CD4-positive, alpha-beta T cell treated with Interleukin-12 subunit alpha and Interleukin-12 subunit beta, for 1 hour (primary cell): ENCODE results near the gene PGM2L1.
"Not testable (repeated sequence)": the region's sequence is repeated elsewhere in the genome, so short reads cannot be mapped to it uniquely, and the experiment has no call there.

Experiments used
- DNase-seq: peaks from one replicate; pipeline ENCODE4 v3.0.0-alpha.2; 2020

The PGM2L1 gene

GRCh38 chr11:74397501-74398243 lies 561 bp downstream of the PGM2L1 start:
- peak; percentile 64 for DNase-seq

GRCh38 chr11:74392256-74392655 lies 6.0 kb downstream of the PGM2L1 start:
- DNase-seq: no peak

DNA sequence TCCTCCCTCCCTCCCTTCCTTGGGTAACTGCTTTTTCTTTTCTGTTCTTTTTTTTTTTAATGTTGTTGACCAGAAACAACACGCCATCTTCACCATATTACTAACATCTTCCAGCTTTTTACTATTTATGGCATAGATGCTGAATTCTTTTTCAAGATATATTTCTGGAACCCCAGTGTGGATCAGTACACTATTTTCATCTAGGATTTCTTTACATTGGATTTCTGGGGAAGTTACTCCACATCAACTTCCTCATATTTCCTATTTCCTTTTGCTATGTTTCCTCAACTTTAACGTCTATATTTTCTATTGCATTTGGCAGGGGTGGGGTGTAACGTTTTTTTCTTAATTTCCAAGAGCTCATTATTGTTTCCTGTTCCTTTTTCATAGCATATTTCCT lies 7.0 kb downstream of the PGM2L1 start:
- DNase-seq: no peak

DNA sequence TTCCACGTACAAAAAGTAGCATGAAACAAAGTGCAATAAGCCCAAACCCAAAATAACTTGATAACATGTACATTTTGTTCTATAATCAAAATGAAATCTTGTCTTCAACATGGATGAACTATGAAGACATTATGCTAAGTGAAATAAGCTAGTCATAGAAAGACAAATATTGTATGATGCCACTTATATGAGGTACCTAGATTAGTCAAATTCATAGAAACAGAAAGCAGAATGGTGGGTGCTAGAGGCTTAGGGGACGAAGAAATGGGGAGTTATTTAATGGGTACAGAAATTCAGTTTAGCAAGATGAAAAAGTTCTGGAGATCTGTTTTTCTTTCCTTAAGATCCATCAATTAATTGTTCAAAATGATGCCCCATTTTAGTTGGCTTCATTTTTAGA lies 7.5 kb downstream of the PGM2L1 start:
- no peak for DNase-seq

GRCh38 chr11:74388678-74389327 lies 9.4 kb downstream of the PGM2L1 start:
- DNase-seq: peak; percentile 77

GRCh38 chr11:74384641-74385040 lies 13.6 kb downstream of the PGM2L1 start:
- no peak for DNase-seq

DNA sequence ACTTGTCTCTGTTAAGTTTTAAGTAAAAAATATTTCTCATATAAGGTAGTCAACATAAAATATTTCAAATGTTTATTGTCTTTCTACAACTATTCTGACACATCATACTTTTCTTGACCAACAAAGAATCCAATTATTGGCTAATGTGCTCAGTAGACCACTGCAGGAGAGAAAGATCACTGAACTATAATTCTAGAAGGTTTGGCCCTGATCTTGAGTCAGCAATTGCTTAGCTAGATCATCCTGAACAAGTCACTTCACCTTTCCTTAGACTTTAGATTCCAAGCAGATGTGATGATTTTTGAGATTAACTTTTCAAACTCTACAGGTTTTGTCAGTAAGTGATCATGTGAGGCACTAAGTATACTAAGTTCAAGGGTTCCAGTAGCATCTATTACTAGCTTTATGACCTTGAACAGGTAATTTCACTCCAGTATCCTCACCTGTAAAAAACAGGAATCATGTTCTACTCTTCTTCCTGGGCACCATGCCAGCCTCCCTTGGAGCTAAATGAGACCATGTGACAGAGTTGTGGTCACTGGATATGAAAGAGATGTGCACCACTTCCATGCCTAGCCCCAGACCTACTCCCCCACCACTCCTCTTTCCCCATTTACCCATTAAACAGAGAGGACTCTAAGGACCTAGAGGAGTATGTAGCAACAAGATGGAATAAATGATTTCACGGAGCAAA lies 17.3 kb downstream of the PGM2L1 start:
- no peak for DNase-seq

GRCh38 chr11:74377689-74378088 lies 20.5 kb downstream of the PGM2L1 start:
- no peak for DNase-seq

- DNase-seq: no peak
Observed at GRCh38 chr11:74373382-74373781, 24.9 kb downstream of the PGM2L1 start.

DNA sequence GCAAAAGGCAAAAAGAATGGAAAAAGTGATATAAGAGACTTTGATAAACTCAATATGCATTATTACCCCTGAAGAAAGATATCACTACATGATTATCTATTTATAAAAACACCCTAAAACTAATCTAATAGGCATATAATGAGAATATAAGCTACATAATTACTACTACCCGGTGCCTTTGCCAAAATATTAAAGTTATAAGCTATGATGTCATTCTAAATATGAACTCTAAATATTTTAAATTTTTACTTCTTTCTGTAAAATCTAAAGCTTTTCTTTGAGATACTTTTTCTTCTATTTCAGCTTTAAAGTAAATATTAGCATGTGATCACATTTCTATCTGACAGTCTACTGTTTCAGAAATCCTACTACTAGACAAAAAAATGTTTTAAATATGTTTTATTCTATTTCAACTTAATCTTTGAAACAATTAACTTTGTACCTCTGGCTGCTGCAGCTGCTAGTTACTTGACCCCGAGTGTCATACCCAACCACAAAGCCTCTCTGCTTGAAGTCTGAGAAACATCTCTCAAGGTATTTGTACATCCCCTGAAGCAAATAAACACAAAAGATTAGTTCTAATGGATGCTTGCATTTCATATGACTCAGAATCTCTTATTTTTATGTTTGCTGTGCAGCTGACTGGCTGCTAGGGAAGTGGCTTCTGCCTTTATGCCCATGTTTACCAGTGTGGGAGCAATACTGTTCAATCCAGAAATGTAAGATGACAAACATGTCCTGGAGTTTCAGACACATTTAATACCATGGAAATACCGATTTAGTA lies 26.8 kb downstream of the PGM2L1 start:
- no peak for DNase-seq

- no peak for DNase-seq
Observed at GRCh38 chr11:74370123-74370522, 28.1 kb downstream of the PGM2L1 start.

DNA sequence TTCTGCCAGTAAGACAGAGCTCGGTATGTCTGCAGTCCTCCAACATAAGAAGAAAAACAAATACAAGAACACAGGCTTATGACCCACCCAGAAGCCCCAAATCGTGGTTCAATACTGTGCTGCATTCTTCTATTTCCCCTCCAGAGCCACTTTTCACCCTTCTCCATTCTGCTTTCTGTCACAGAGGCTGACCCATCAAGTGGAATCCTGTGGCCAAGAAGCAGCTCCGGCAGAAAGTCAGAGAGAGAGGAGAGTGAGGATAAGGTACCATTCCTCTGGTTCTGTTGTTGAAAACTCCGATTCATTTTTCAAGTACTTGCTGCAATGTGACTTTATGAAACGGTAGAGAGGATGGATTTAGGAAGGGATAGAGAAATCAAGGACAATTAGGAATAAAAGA lies 30.4 kb downstream of the PGM2L1 start:
- DNase-seq: no peak

GRCh38 chr11:74366576-74366975 lies 31.7 kb downstream of the PGM2L1 start:
- no peak for DNase-seq

DNA sequence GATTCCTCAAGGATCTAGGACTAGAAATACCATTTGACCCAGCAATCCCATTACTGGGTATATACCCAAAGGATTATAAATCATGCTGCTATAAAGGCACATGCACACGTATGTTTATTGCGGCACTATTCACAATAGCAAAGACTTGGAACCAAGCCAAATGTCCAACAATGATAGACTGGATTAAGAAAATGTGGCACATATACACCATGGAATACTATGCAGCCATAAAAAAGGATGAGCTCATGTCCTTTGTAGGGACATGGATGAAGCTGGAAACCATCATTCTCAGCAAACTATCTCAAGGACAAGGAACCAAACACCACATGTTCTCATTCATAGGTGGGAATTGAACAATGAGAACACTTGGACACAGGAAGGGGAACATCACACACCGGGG lies 32.4 kb downstream of the PGM2L1 start:
- not testable (repeated sequence) for DNase-seq

GRCh38 chr11:74357449-74357848 lies 40.8 kb downstream of the PGM2L1 start:
- DNase-seq: no peak

- DNase-seq: no peak
Observed at GRCh38 chr11:74355626-74356025, 42.6 kb downstream of the PGM2L1 start.

DNA sequence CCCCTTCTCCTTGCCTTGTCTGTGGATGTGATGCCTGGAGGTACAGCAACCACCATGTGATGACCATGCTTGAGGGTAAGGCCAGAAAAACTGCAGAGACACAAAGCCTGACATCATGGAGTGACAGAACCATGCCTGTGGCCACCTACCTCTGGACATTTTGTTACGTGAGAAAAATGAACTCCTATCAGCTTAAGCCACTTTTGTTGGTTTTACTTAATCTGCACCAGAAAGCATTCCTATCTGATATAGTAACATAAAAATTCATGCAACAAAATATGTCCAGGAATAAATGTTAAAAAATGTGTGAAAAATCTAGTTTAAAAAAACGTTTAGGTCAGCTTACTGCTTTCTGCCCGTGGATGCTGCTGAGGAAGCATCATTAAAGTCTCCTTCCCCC lies 44.2 kb downstream of the PGM2L1 start:
- no peak for DNase-seq

DNA sequence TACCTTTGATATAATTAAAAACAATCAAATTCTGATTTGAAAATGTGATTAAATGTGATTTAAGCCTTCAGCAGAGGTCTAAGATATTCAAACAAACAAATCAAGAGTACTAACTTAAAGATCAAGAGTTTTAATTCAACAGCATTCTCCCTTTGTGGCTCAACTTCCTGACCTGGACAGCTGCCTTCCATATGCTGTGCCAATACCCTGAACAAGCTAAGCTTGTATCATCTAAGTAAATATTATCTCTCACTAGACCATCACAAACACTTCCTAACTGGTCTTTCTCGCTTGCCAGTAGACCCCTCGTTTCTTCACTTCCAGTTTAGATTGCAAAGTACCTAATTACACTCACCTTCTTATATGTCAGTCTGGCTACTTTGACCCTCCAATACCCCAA lies 50.9 kb downstream of the PGM2L1 start:
- DNase-seq: no peak

DNA sequence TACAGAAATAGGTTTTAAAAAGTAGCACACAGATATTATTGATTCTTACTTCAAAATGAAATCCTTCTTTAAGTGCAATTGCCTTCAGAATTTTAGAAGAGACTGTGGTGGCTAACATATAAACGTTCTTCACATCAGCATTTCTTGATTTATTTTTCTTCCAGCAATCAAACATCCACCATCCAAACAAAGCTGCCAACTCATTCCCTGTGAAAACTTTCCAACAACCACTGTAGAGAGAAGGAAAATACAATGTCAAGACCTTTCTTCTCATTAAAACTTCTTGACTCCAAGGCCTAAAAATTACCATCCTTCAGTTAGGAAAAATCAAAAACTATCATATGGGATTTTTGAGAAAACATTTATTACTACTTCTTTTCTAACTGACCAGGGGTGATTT lies 52.8 kb downstream of the PGM2L1 start:
- DNase-seq: no peak

DNA sequence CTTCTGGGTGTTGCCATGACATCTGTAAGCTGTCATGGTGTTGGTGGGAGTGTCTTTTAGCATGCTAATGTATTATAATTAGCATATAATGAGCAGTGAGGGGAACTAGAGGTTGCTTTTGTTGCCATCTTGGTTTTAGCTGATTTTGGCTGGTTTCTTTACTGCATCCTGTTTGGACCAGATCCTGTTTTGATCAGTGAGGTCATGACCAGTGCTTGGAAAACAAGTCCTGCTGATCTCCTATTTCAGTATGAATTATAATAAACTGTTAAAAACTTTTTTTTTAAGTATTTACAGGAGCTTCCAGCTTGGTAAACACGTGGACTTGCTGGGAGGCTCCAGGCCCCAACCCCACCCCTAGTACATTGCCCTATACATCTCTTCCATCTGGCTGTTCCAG lies 56.3 kb downstream of the PGM2L1 start:
- DNase-seq: no peak

DNA sequence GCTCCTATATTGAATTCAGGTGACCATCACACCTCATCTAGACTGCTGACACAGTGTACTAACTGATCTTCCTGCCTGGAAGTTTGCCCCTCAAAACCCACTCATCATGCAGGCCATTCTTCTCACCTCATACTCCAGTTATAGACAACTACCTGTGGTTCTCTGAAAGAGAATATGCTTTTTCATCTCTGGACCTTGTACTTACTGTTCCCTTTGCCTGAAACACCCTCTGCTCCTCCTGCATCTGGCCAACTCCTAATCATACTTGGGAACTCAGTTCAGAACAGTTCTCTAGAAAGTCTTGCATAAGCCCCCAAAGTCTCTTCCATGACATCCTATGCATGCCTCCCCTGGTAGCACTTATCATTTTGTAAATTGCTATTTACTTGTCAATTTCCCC lies 58.6 kb downstream of the PGM2L1 start:
- DNase-seq: no peak

- no peak for DNase-seq
Observed at GRCh38 chr11:74338963-74339362, 59.3 kb downstream of the PGM2L1 start.

DNA sequence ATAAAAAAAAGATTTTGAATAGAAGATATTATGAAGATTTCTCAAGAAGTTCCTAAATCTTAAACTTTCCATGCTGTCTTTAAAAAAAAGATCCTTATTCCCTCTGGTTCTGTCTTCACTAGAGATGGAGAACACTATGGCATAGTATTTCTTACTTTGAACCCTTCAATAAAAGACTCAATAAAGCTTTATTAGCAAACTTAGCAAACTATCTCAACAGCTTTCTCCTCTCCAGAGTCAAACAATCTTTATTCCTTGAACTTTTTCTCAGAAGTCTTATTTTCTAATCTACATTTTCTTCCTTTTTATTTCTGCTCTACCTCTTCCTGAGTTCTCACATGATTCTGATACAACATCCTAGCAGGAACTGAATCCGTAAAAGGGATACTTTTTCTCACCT lies 65.0 kb downstream of the PGM2L1 start:
- no peak for DNase-seq
